Adrenal gland (tissue), 12 donors: ENCODE data around the gene INPP4A. TPM values are rescaled to one million over a fixed set of nuclear protein-coding genes. Genes with fewer than 3 reads are reported as not detected.
A peak's percentile ranks its signal among the peaks of the same experiment; 100 is the strongest.
"Not testable (repeated sequence)": the region's sequence is repeated elsewhere in the genome, so short reads cannot be mapped to it uniquely, and the experiment has no call there.

Experiments used
- DNase-seq, 7 donors: peaks; one replicate each; pipeline ENCODE4 v3.0.0-alpha.2; 2019 to 2020
- H3K27ac ChIP-seq, 5 donors: fragments of 200-600 bp; sonication (generic) in 4 of 5; 1 replicate in 3 of 5; 2 replicates in 2 of 5; pipeline versions ENCODE4 v1.5.1 to v1.8.0; 2016 to 2020; ENCODE audit warnings: mild to moderate bottlenecking in 1 of 5
- H3K27me3 ChIP-seq: fragments of 200-600 bp; 2 replicates; pipeline ENCODE4 v1.8.0; 2021
- H3K36me3 ChIP-seq, 2 donors: fragments of 200-600 bp; replicated peaks in 1 of 2; 1 replicate in 1 of 2; 2 replicates in 1 of 2; pipeline versions ENCODE4 v1.5.1 to v1.8.0; 2018 to 2022
- H3K4me1 ChIP-seq, 2 donors: fragments of 200-600 bp; replicated peaks in 1 of 2; 1 replicate in 1 of 2; 2 replicates in 1 of 2; pipeline versions ENCODE4 v1.5.1 to v1.8.0; 2018 to 2021
- H3K4me3 ChIP-seq, 4 donors: fragments of 200-600 bp; sonication (generic) in 3 of 4; one replicate each; pipeline ENCODE4 v1.5.1; 2016 to 2018
- H3K9me3 ChIP-seq, 3 donors: fragments of 200-600 bp; sonication (generic) in 1 of 3; replicated peaks in 1 of 3; 1 replicate in 2 of 3; 2 replicates in 1 of 3; pipeline versions ENCODE4 v1.5.1 to v1.8.0; 2016 to 2021
- CTCF ChIP-seq, 6 experiments: fragments of 450-650 bp in 4 of 6; fragments of 200-600 bp in 2 of 6; sonication (generic) in 1 of 6; IDR thresholded peaks; 1 replicate in 5 of 6; 2 replicates in 1 of 6; pipeline versions ENCODE4 v1.5.1 to v1.8.0; 2016 to 2021; ENCODE audit warnings: antibody characterized with exemption in 6 of 6, mild to moderate bottlenecking in 2 of 6, moderate library complexity in 1 of 6
- POLR2A ChIP-seq, 2 donors: fragments of 450-650 bp; IDR thresholded peaks; one replicate each; pipeline ENCODE4 v1.6.1; 2017; ENCODE audit warnings: antibody characterized with exemption in 2 of 2, mild to moderate bottlenecking in 2 of 2, moderate library complexity in 1 of 2
- WGBS, 4 donors: extraction: QIAGEN DNeasy Blood & Tissue Kit in 2 of 4; methylation state at CpG; one replicate each; pipeline versions ENCODE4 v1.1.5 to v1.1.7; 2013 to 2017; 5-methylcytosine and 5-hydroxymethylcytosine counted together
- intact Hi-C, 2 donors: fragments of 100-400 bp; cut with DNase I; formaldehyde crosslinking; loops; one replicate each; pipeline versions ENCODE4 v1.14.1 to v1.15.0; 2022 to 2023
- polyA plus RNA-seq, 3 donors: library from polyadenylated mRNA; stranded (reverse); fragments of 200-250 nt in 2 of 3; fragments of 350-450 nt in 1 of 3; fragmentation: Illumina TruSeq in 1 of 3; extraction: RNeasy Lipid Tissue Mini Kit (QIAGEN cat#74804) in 1 of 3; gene quantifications; one replicate each; pipeline ENCODE4 v1.2.3, GENCODE V29; 2013 to 2014
- total RNA-seq, 9 donors: library from RNA; depleted of rRNA in 4 of 9; stranded (reverse); fragments of >200 nt in 4 of 9; fragments of 120-200 nt in 1 of 9; fragmentation: NEBNext Ultra II Directional in 1 of 9; extraction: Animal tissue kit (Norgen Biotek cat#: 25700) in 1 of 9; gene quantifications; one replicate each; pipeline versions ENCODE4 v1.1.0 to v1.2.4, GENCODE V29; 2013 to 2023
- donor health status: healthy with polysubstance abuse.
- donor health status: Bipolar disorder and iron deficiency.
- donor health status: DM: yes; HTN: yes; CAD: no.
- donor health status: DM: no; HTN: no; CAD: no.
- donor health status: DM: no; HTN: no; CAD: no.
- donor health status: DM: yes; HTN: yes; CAD: no.

The INPP4A gene
- total and polyA plus RNA-seq, 12 donors, result 8.8 to 40.5 (median 27.3) TPM

DNA sequence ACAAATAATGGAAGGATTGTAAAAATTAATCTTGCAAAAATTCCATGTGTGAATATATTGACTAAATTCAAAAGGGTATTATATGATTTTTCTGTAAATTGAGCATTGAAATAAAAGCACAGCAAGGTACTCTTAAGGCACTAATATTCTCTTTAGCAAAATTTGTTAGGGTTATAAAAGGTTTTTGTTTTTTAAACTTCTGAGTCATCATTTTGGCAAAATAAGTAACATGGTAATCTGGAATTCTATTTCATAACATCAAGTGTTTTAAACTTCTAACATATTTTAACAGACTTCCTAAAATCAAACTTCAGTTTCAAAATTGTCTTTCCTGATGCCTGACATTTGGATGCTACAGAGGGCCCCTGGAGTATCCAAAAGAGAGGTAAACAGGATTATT lies 12.5 kb upstream of the INPP4A start:
- no peak for DNase-seq
- no peaks in the 10 kb centered on the region for H3K4me1 ChIP-seq
- no peak overlapping the region for H3K27ac ChIP-seq
- H3K27me3 ChIP-seq, result no peaks in the 10 kb centered on the region
- intact Hi-C loops, result no loop called here
- peaks cover 0 to 4% (median 0%) of the 10 kb centered on the region in 3 donors for H3K9me3 ChIP-seq
- H3K36me3 ChIP-seq, result no peaks in the 10 kb centered on the region
- no peak overlapping the region for H3K4me3 ChIP-seq
- TF ChIP-seq CTCF (IDR thresholded peaks at IDR 0.05) (no peak), POLR2A (IDR thresholded peaks at IDR 0.05) (no peak)

DNA sequence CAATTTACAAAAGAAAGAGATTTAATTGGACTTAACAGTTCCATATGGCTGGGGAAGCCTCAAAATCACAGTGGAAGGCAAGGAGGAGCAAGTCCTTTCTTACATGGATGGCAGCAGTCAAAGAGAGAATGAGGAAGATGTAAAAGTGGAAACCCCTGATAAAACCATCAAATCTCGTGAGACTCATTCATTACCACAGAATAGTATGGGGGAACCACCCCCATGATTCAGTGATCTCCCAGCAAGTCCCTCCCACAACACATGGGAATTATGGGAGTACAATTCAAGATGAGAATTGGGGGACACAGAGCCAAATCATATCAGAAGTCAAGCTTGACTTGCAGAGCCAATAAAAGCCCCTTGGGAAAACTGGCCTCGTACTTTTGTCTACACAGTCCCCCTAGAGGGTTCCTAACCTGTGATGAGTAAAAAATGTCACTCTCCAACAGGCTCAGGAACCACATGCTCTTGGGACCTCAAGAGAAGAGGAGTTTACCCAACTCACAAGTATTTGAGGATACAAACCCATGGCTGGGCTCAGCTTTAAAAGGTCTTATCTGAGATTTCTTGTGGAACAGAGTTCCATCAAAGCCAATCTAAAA lies 11.2 kb upstream of the INPP4A start:
- DNase-seq, result no peak
- intact Hi-C loops, result no loop called here
- Histone ChIP-seq H3K9me3 (peaks cover 0 to 4% (median 0%) of the 10 kb centered on the region in 3 donors), H3K36me3 (no peaks in the 10 kb centered on the region), H3K27ac (no peak overlapping the region), H3K27me3 (no peaks in the 10 kb centered on the region), H3K4me1 (no peaks in the 10 kb centered on the region), H3K4me3 (no peak overlapping the region)
- 74 to 83% (median 78%) methylated on average over 2 of the region's 2 CpGs for WGBS, 4 donors
- no peak for TF ChIP-seq POLR2A (IDR thresholded peaks at IDR 0.05)
- no peak for TF ChIP-seq CTCF (IDR thresholded peaks at IDR 0.05)

DNA sequence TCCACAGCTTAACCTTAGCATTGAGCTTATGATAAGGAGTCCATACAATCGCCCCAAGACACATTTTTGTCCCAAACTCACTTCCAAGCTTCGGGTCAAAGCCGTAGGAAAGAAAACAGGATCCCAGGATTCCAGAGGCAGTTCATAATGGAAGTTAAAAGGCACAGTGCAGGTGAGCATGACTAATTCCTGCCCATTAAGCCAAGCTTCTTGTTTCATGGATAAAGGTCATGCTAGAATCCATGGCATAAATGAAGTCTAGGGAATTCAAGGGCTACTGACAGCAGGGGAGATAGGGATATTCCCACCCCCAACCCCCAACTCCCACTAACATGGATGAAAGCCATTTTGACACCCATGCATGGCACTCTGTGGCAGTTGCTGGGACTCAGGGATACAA lies 10.2 kb upstream of the INPP4A start:
- intact Hi-C loops, result no loop called here
- H3K36me3 ChIP-seq, result no peaks in the 10 kb centered on the region
- H3K27me3 ChIP-seq, result no peaks in the 10 kb centered on the region
- no peak for TF ChIP-seq POLR2A (IDR thresholded peaks at IDR 0.05)
- TF ChIP-seq CTCF (IDR thresholded peaks at IDR 0.05), result no peak
- no peak overlapping the region for H3K4me3 ChIP-seq
- DNase-seq, result no peak
- WGBS, 4 donors, result 73 to 86% (median 78%) methylated on average over 3 of the region's 3 CpGs
- no peak overlapping the region for H3K27ac ChIP-seq
- no peaks in the 10 kb centered on the region for H3K4me1 ChIP-seq
- H3K9me3 ChIP-seq, result peaks cover 0 to 8% (median 0%) of the 10 kb centered on the region in 3 donors

DNA sequence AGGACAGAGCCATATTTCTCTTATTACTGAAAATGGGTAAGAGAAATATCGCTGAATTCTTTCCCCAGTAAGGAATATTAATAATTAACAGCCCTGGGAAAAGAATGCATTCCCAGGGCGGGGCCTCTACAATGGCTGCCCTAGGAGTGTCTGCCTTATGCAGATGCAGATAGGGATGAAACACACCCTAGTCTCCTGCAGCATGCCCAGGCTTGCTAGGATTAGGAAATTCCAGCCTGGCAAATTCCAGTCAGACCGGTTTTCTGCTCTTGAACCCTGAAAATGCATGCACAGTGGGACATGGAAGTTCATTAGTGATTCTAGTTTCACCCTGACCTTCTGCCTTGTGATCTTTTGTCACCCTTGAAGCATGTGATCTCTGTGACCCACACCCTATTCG lies 9.0 kb upstream of the INPP4A start:
- H3K4me3 ChIP-seq, H3K27ac ChIP-seq, H3K9me3 ChIP-seq, intact Hi-C loops, DNase-seq, H3K4me1 ChIP-seq, H3K36me3 ChIP-seq, H3K27me3 ChIP-seq: not testable (repeated sequence)
- 84 to 95% (median 89%) methylated on average over 4 of the region's 4 CpGs for whole genome bisulfite sequencing, 4 donors

DNA sequence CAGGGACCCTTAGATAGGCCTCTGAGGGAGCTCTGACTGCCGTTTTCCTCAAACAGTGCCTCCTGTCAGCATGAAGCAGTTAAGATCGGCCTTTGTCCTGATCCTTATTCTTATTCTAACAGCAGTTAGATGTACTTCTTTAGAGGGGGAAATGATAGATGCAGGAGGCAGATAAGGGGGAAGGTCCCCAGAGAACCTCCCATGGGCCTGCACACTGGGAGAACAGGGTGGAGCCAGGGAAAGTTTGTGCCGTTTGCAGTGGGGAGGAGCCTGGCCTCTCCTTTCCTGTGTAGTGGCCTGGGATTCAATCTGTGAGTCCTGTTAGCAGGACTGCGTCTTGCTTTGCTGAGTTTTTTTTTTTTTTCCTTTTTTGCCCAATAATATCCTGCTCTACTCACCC lies 7.9 kb upstream of the INPP4A start:
- H3K36me3 ChIP-seq, result no peaks in the 10 kb centered on the region
- intact Hi-C loops, result no loop called here
- peak overlapping the region in 1 of 5 donors; percentile 11 for H3K27ac ChIP-seq
- H3K9me3 ChIP-seq, result peaks cover 0 to 8% (median 0%) of the 10 kb centered on the region in 3 donors
- no peaks in the 10 kb centered on the region for H3K4me1 ChIP-seq
- H3K4me3 ChIP-seq, result no peak overlapping the region
- TF ChIP-seq CTCF (IDR thresholded peaks at IDR 0.05) (no peak), POLR2A (IDR thresholded peaks at IDR 0.05) (no peak)
- DNase-seq, result no peak
- no peaks in the 10 kb centered on the region for H3K27me3 ChIP-seq
- WGBS, 4 donors, result 49 to 69% (median 63%) methylated on average over 4 of the region's 4 CpGs
